ENCODE measurements around the gene GXYLT2. TPM values are rescaled to one million over a fixed set of nuclear protein-coding genes. Genes with fewer than 3 reads are reported as not detected.
A peak's percentile ranks its signal among the peaks of the same experiment; 100 is the strongest.

Gene GXYLT2
- total and polyA plus RNA-seq, 10 of the 15 experiments (the other 5 are each of a cell fraction or from before 2014, with no cell fraction given) = 0.27 to 2.6 (median 0.78) TPM

DNA sequence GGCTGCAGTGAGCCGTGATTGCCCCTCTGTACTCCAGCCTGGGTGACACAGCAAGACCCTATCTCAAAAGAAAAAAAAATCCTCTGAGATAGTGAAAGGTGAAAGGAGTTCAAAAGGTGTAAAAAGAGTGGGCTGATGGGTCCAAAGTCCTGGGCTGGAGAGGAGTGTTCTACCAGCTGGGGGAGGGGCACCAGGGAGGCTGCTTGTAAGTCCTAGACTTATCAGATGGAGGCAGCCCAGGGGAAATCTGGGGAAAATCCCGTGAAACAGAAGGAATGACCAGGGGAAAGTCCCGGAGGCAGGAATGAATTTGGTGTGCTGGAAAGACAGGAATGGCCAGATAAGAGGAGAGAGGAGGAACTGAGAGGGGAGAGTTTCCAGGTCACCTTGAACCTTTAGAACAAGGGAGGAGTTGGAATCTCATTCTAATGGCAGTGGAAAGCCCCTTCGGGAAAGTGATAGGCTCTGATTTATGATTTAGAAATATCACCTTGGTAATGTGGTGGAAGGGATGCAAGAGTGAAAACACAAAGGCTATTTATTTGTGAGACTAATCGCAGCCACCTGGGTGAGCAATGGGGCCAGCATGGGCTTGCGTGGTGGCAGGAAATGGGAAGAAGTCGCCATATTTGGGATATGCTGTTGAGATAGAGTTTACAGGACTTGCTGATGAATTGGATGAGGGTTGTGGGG lies 85.3 kb downstream of the GXYLT2 start:
- H2AFZ ChIP-seq (ENCODE audit: control insufficient read depth, low read depth, low read length) = peak overlapping the region; percentile 21; the same call in 1 of the 2 replicates
- intact Hi-C loops (cut with micrococcal nuclease; ENCODE audit: unreplicated experiment) (loop anchor here (10.0 kb wide), 1 partner anchor 522 kb away; no protein-coding TSS in a partner anchor), in situ Hi-C loops (cut with MboI) (no loop called here)
- CTCF ChIA-PET = interaction anchor here (1.0 to 1.3 kb wide), 2 partner anchors 25 to 83 kb away, joined by 3 to 4 read pairs; no protein-coding TSS in a partner anchor
- SMC1A ChIA-PET (ENCODE audit: uncharacterized antibody, unreplicated experiment) = interaction anchor here (1.2 to 1.6 kb wide), 2 partner anchors 9 to 22 kb away, joined by 4 to 6 read pairs; no protein-coding TSS in a partner anchor
- H3K4me3 ChIP-seq = no peak overlapping the region
- DNase-seq (ENCODE audit: low read depth, low spot score) (no peak), ATAC-seq (peak; percentile 42), FAIRE-seq (no peak)
- H3K9me3 ChIP-seq (replicated peaks; ENCODE audit: control insufficient read depth, insufficient read depth, low read length) = no peaks in the 10 kb centered on the region
- BruUV-seq (replicated peaks) = no TSS peak
- RAD21 ChIA-PET (ENCODE audit: unreplicated experiment) = interaction anchor here (0.5 to 1.4 kb wide), 4 partner anchors 20 to 33 kb away, joined by 3 read pairs; no protein-coding TSS in a partner anchor
- no peaks in the 10 kb centered on the region for H3K79me2 ChIP-seq (ENCODE audit: control insufficient read depth, insufficient read depth, low read length)
- no peak overlapping the region for H3K27ac ChIP-seq (ENCODE audit: control insufficient read depth, insufficient read depth)
- H4K20me1 ChIP-seq (ENCODE audit: control insufficient read depth, insufficient read depth) = no peaks in the 10 kb centered on the region
- no peaks in the 10 kb centered on the region for H3K27me3 ChIP-seq (replicated peaks in 1 of 2; ENCODE audit: control insufficient read depth in 2 of 2, insufficient read depth in 2 of 2, low read length in 1 of 2)
- H3K4me2 ChIP-seq (ENCODE audit: control insufficient read depth, insufficient read depth) = 0 out of 2 replicates have a peak overlapping the region, but pooled peaks have one; percentile 38
- WGBS (ENCODE audit: insufficient coverage, insufficient replicate concordance, low lambda C conversion rate, missing lambda C conversion rate) = 83% methylated on average over 7 of the region's 7 CpGs
- no peaks in the 10 kb centered on the region for H3K36me3 ChIP-seq (ENCODE audit: control insufficient read depth in 2 of 2, insufficient read depth in 2 of 2, low read length in 1 of 2)
- POLR2A ChIA-PET = interaction anchor here (0.6 to 1.5 kb wide), 3 partner anchors 10 to 84 kb away, joined by 3 to 8 read pairs (median 5); no protein-coding TSS in a partner anchor
- no peak overlapping the region for H3K9ac ChIP-seq (ENCODE audit: control insufficient read depth, insufficient read depth, low read length)
- H3K4me1 ChIP-seq (ENCODE audit: control insufficient read depth, insufficient read depth, low read length) = peaks cover 25% of the 10 kb centered on the region
- TF ChIP-seq PKNOX1 (IDR thresholded peaks at IDR 0.05) (0 out of 2 replicates have a peak, but pooled peaks have one; percentile 17), SRF (IDR thresholded peaks at IDR 0.05; ENCODE audit: low read depth in 2 of 2, low read length in 2 of 2) (peak in 1 of 2 experiments; percentile 60; a peak in 1 of 4 replicates), RELA (IDR thresholded peaks at IDR 0.05; ENCODE audit: borderline replicate concordance, partially characterized antibody) (peak; percentile 18), NR2F1 (conservative IDR thresholded peaks at IDR 0.05) (peak; percentile 94), CHD1 (IDR thresholded peaks at IDR 0.05; ENCODE audit: low read depth, low read length) (no peak), IKZF2 (IDR thresholded peaks at IDR 0.05) (peak; percentile 89 to 92), ZNF384 (IDR thresholded peaks at IDR 0.05; ENCODE audit: borderline replicate concordance, low read depth, low read length) (peak; percentile 38; the same call in 1 of the 2 replicates), CREM (IDR thresholded peaks at IDR 0.05; ENCODE audit: low read depth) (no peak), MTA2 (IDR thresholded peaks at IDR 0.05; ENCODE audit: low read depth) (peak; percentile 59), NBN (IDR thresholded peaks at IDR 0.05) (peak; percentile 46; the same call in 1 of the 2 replicates), IKZF1 (conservative IDR thresholded peaks at IDR 0.05) (peak; percentile 98), TCF12 (IDR thresholded peaks at IDR 0.05; ENCODE audit: low read depth, low read length) (peak; percentile 19; the same call in 1 of the 2 replicates), SMAD1 (IDR thresholded peaks at IDR 0.05; ENCODE audit: low read depth, partially characterized antibody) (no peak), USF1 (IDR thresholded peaks at IDR 0.05; ENCODE audit: borderline replicate concordance, extremely low read length, insufficient read depth, low read depth, low read length) (no peak), BCL3 (IDR thresholded peaks at IDR 0.05; ENCODE audit: borderline replicate concordance, insufficient read depth, low read depth, low read length, poor library complexity, severe bottlenecking) (peak; percentile 40), USF2 (IDR thresholded peaks at IDR 0.05; ENCODE audit: borderline replicate concordance, low read depth, low read length) (no peak), RELB (IDR thresholded peaks at IDR 0.05; ENCODE audit: low read depth) (peak; percentile 87)

Measured in GM12878 (cell line).